Testis (tissue), 2 donors: ENCODE measurements around the gene GRID2.

Source experiments
- POLR2A ChIP-seq: fragments of 450-650 bp; IDR thresholded peaks from one replicate; pipeline ENCODE4 v1.6.1; 2017; ENCODE audit warnings: antibody characterized with exemption, mild to moderate bottlenecking, moderate library complexity
- TF ChIP-seq, protein P1 (sequence below), 3 experiments: fragments of 450-650 bp in 2 of 3; fragments of 200-600 bp in 1 of 3; sonication (generic) in 1 of 3; IDR thresholded peaks; one replicate each; pipeline ENCODE4 v1.5.1; 2016 to 2019; ENCODE audit warnings: antibody characterized with exemption in 3 of 3, mild to moderate bottlenecking in 2 of 3, moderate library complexity in 1 of 3

DNA sequence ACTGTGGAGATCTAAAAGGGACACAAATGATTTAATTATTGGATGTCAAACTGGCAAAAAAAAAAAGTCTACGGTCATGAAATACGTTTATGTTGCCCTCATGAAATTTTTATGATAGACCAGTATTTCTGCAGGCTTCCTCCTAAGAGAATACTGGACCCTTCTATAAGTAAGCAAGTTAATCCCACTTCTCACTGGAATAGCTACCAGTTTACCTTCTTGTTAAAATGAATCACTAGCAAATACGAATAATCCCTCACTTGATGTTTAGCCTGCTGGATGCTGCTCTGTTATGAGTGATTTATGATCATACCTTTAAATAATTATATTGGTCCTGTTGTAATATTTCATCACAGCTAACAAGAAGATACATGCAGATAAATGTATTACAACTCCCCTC, 39.6 kb upstream of the GRID2 start:
- TF ChIP-seq, protein P1, sequence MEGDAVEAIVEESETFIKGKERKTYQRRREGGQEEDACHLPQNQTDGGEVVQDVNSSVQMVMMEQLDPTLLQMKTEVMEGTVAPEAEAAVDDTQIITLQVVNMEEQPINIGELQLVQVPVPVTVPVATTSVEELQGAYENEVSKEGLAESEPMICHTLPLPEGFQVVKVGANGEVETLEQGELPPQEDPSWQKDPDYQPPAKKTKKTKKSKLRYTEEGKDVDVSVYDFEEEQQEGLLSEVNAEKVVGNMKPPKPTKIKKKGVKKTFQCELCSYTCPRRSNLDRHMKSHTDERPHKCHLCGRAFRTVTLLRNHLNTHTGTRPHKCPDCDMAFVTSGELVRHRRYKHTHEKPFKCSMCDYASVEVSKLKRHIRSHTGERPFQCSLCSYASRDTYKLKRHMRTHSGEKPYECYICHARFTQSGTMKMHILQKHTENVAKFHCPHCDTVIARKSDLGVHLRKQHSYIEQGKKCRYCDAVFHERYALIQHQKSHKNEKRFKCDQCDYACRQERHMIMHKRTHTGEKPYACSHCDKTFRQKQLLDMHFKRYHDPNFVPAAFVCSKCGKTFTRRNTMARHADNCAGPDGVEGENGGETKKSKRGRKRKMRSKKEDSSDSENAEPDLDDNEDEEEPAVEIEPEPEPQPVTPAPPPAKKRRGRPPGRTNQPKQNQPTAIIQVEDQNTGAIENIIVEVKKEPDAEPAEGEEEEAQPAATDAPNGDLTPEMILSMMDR (IDR thresholded peaks at IDR 0.05) = no peak
- no peak for TF ChIP-seq POLR2A
